Retinal pigment epithelial cell (primary cell): ENCODE data around the gene CPEB2.

Experiments
- DNase-seq: peaks from one replicate; pipeline ENCODE4 v3.0.0-alpha.2; 2010; ENCODE audit warnings: low read depth
- H3K4me3 ChIP-seq: 2 replicates; pipeline ENCODE4 v1.5.1; 2011; ENCODE audit warnings: mild to moderate bottlenecking, low read length, control low read depth, moderate library complexity
- TF ChIP-seq, protein P1 (sequence below): conservative IDR thresholded peaks from 2 replicates; pipeline ENCODE4 v1.5.1; 2011; ENCODE audit warnings: low read depth, low read length, control low read depth, inconsistent platforms

CPEB2 gene

DNA sequence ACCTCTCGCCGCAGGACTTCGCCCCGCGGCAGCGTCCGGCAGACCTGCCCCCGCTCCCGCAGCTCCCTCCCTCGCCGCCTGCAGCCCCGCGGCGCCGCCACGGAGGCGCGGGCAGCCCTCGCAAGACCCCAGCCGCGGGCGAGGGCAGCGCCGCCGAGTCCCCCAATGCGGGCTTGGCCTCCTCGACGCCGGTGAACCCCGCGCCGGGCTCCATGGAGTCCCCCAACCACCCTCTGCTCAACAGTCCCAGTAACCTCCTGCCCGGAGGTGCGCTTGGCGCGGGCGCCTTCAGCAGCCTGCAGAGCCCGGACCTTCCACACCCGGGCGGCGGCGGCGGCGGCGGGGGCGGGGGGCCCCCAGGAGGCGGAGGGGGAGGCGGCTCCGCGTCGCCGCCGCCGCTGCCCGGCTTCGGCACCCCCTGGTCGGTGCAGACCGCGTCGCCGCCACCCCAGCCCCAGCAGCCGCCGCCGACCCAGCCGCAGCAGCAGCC is 1.2 kb downstream of the CPEB2 start:
- TF ChIP-seq, protein P1, sequence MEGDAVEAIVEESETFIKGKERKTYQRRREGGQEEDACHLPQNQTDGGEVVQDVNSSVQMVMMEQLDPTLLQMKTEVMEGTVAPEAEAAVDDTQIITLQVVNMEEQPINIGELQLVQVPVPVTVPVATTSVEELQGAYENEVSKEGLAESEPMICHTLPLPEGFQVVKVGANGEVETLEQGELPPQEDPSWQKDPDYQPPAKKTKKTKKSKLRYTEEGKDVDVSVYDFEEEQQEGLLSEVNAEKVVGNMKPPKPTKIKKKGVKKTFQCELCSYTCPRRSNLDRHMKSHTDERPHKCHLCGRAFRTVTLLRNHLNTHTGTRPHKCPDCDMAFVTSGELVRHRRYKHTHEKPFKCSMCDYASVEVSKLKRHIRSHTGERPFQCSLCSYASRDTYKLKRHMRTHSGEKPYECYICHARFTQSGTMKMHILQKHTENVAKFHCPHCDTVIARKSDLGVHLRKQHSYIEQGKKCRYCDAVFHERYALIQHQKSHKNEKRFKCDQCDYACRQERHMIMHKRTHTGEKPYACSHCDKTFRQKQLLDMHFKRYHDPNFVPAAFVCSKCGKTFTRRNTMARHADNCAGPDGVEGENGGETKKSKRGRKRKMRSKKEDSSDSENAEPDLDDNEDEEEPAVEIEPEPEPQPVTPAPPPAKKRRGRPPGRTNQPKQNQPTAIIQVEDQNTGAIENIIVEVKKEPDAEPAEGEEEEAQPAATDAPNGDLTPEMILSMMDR: no peak
- H3K4me3 ChIP-seq: peak overlapping the region; percentile 83
- DNase-seq: no peak

DNA sequence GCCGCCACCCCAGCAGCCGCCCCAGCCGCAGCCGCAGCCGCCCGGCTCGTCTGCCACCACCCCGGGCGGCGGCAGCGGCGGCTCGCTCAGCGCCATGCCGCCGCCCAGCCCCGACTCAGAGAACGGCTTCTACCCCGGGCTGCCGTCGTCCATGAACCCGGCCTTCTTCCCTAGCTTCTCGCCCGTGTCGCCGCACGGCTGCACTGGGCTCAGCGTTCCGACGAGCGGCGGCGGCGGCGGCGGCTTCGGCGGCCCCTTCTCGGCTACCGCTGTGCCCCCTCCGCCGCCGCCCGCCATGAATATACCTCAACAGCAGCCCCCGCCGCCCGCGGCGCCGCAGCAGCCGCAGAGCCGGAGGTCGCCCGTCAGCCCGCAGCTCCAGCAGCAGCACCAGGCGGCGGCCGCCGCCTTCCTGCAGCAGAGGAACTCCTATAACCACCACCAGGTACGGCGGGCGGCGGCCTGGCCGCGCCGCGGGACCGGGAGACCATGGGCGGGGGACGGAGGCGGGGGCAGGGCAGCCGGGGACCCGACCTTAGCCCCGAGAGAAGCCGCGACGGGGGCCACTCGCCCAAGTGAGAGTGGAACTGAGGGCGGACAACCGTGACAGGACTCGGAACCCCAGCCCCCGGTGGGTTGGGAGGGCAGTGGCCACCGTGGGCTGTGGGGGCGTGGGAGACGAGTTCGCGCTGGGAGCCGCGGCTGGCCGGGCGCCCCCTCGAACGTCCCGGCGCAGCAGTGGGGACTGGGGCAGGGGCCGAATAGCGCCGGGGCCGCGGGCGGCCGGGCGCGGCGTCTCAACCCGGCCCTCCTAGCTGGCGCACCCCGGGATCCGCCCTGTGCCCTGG is 1.8 kb downstream of the CPEB2 start:
- peak overlapping the region; percentile 75 for H3K4me3 ChIP-seq
- TF ChIP-seq, protein P1: no peak

DNA sequence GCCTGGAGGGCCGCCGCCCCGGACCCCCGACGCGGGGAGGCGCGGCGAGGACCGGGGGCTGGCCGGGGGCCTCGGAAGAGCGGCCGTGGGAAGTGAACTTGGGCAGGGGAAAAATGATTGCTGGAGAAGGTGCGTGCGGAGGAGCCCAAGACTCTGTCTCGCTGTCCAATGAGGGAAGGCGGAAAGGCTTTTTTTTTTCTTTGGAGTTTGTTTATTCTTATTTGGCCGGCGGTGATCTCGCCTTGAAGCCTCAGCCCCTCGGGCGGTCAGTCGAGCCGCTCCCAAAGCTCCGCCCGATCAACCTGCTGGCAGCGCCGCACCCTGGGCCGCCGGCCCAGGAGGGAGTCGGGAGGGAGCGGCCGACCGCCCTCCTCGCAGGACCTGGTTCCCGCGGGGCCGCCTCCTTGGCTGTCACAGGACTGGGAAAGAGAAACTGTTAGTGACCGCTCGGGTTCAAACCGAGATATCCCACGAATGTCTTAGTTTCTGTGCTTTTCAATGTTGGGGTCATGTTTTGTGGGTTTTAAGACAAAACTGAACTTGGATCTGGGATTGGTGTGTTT is 2.5 kb downstream of the CPEB2 start:
- peak overlapping the region; percentile 75 for H3K4me3 ChIP-seq
- no peak for DNase-seq
- TF ChIP-seq, protein P1: no peak

More for the DNA sequence above, 1.8 kb downstream of the CPEB2 start:
- DNase-seq: no peak

DNA sequence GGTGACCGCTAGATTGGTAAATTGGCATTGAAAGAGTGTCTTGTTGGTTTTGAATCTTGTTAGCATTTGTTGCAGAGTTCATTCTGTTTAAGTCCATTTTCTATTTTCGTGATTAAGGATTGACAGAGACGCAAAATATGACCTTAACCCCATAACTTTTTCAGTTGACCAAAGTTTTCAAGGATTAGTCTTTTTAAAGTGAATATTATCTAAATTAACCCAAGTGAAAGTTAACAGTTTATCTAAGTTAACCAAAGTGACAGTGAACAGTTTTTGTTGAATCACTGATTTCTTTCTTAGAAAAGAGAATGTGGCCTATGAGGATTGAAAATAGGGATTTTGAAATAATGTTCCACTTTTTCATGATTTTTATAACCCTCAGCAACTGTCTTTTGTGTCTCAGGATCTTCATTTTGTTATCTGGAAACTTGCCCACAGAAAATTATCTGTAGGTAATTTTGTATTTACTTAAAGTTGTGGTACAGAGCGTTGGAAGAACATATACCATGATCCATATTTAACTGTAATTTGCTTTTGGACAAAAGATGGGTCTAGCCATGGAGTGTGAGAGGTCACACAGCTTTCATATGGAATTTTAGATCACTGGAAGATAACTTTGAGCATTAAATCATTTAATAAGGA is 3.3 kb downstream of the CPEB2 start:
- no peak for DNase-seq
- TF ChIP-seq, protein P1: no peak
- peak overlapping the region; percentile 75 for H3K4me3 ChIP-seq

DNA sequence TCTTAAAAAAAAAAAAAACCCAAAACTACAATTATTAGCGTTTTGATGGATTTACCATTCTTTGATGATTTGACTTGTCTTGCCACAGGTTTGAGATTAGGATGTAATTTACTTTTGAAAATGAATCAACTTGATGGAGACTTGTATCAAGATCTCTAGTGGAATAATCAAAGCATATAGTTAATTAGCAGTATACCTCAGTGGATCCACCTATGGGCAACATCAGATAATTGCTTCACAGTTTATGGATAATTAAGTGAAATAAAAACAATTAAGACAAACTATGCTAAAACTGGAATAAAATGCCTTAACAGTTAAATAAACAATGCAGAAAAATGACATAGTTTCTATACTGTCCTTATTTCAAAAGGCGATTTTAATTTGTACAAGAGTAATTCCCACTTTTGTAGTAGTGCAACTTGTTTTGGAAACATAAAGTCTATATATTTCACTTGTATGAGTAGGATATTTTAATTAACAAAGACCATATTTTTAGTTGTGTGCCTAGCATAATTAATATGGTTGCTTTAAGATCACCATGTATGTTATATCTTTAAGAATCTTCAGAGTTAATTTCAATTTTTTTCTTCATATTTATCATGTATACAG is 4.2 kb downstream of the CPEB2 start:
- no peak for DNase-seq
- peak overlapping the region; percentile 75 for H3K4me3 ChIP-seq
- TF ChIP-seq, protein P1: peak; percentile 56

DNA sequence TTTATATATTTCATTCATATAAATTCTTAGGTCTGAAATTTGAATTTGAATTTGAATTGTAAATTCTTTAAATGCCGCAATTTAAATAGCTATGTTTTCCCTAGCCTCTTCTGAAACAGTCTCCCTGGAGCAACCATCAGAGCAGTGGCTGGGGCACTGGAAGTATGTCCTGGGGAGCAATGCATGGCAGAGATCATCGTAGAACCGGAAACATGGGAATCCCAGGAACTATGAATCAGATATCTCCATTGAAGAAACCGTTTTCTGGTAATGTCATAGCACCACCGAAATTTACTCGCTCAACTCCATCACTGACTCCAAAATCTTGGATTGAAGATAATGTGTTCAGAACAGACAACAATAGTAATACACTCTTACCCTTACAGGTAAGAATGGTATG is 4.9 kb downstream of the CPEB2 start:
- DNase-seq: no peak
- H3K4me3 ChIP-seq: no peak overlapping the region
- TF ChIP-seq, protein P1: no peak
